GM21619 (cell line): ENCODE measurements around the gene ARPC5.
"Not testable (repeated sequence)": the region's sequence is repeated elsewhere in the genome, so short reads cannot be mapped to it uniquely, and the experiment has no call there.

Experiments used
- ATAC-seq: cut with Tn5 transposase; IDR thresholded peaks from one replicate; pipeline ENCODE4 v1.9.1; 2021; ENCODE audit not compliant: unreplicated experiment

ARPC5 gene

DNA sequence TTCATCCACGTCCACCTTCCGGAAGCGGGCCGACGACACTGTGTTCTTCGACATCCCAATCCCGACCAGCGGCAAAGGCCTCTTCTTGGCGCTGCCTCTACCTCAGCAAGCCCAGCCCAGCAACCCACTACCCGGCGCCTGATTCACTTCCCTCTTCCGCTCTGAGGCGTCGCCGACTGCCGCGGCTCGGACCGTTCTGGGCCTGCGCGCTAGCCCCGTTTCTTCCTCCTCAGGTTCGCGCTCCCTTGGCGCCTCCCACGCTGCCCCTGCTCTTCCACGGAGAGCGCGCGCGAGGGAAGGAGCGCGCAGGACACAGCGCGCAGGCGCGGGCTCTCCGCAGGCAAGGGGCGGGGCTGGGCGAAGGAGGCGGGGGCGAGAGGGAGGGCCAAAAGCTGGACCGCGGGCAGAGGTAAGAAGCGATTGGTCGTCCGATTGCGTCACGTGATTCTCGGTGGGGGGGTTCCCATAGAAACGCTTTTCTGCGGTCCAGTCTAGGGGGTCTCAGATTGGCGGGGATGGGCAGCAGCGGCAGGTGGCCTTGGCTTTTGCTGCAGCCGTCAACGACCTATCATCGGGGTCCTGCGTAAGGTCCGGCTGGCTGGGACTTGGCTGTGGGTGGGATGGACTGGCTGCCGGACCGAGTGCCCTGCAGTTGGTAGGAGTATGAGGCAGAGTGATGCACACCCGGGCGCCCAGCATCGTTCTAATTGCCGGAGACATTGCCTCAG is at the start of gene ARPC5:
Gene ARPC5, minus strand, starts transcription at position 178 of the 728 bp plus-strand sequence. Its CDS starts 124 bp downstream, at position 54.
- ATAC-seq: peak; percentile 81

DNA sequence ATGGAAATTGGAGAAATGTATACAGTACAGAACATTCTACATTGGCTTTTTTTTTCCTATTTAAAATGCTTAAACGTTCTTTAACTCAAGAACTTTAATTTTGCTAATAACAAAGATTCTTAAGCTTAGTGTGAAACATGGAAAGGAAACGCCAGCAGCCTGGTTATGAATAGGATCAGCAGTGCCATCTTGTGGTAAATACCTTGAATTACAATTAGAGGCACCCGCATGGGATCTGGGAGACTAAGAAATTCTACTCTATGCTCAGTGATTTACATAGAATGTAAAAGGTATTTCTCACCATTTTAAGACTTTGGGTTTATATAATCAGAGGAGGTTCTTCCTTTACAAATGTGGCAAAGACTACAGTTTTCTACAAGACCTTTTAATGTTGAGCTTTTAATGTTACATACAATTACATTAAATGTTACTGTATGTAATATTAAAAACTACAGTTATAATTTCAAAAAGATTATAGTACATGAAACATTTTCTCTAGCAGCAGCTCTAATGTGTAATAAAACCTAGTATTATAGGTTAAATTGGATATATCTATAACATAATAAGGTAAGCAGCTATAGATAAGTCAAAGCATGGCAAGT is 49.6 kb upstream of the ARPC5 start:
- ATAC-seq: peak; percentile 57

DNA sequence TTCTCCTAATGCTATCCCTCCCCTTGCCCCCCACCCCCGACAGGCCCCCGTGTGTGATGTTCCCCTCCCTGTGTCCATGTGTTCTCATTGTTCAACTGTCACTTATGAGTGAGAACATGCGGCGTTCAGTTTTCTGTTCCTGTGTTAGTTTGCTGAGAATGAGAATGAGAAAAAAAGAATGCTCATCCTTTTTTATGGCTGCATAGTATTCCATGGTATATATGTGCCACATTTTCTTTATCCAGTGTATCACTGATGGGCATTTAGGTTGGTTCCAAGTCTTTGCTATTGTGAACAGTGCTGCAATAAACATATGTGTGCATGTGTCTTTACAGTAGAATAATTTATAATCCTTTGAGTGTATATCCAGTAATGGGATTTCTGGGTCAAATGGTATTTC is 43.8 kb upstream of the ARPC5 start:
- not testable (repeated sequence) for ATAC-seq

DNA sequence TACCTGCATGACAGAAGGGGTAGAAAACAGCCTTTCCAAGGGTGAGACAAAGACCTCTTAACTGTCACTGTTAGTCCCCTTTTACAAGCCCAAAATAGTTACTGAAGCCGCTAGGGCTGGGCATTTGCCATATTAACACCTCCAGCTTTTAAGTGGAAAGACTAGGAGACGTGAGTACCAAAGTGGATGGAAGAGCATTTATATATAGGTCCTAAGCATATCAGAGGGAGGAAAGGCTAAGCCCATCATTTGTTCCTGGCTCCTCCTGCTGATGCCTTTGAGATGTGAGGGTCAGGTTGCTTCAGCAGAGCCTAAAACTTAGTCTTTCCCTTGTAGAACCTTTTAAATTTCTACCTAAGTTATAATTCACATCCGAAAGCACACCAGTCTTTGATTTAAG is 43.2 kb upstream of the ARPC5 start:
- no peak for ATAC-seq

DNA sequence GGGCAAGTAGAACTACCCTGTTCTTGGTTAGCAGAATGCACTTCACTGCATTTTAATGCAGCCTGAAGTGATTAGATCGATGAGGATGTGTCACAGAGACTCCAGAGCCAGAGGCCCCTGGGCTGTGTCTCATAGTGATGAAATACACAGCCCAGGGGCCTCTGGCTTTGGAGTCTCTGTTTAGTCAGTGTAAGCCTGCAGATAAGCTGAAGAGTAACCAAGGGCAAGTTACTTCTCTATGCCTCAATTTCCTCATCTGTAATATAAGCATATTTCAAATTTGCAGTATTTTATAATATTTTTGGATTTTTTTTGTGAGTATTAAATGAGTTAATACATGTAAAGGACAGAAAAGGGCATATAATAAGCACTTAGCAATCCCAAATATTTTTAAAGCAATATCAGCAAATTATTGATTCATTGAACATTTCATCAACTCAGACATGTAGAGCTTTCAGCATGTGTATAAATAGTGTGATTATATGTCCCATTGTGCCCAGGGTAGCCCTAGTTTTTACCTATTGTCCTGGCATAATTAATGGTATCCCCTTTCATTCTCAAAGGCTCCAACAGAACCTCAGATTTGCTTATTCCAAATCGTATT is 41.1 kb upstream of the ARPC5 start:
- no peak for ATAC-seq

DNA sequence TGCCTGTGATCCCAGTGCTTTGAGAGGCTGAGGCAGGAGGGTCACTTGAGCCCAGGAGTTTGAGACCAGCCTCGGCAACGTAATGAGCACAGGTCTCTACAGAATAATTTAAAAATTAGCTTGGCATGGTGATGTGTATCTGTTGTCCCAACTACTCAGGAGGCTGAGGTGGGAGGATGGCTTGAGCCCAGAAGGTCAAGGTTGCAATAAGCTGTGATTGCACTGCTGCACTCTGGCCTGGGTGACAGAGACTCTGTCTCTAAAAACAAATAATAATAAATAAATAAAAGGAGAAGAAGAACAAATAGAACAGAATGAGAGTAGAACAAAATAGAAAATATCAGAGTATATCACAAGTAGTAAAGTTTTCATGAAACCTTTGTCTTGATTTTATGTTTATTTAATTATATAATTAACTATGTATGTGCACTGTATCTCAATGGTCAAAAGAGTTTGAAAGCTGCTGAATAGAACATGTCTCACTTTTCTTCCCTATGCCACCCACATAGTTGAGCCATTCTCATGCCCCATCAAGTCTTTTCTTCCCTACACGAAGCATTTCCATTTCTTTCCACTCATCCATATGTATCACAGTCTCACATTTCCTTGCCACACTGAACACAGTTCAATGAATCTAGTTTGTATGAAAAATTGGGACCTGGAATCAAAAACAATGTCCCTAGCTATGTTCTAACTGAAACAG is 40.5 kb upstream of the ARPC5 start:
- ATAC-seq: no peak

DNA sequence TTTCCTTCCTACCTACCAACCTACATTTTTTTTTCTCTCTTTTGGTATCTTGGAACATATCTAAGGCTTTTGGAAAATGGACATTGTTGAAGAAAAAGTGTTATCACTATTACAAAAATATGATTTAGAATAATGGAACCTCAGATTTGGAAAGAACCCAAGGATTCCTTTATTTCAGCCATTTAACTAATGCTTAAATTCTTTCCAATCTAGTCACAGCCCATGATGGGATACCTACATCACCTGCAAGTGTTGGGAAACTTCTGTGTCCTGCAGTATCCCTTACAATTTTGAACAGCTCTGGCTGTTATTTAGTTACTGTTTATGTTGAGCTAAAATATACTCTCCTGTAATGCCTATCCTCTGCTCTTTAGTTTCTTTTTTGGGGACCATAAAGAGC is 39.8 kb upstream of the ARPC5 start:
- no peak for ATAC-seq

DNA sequence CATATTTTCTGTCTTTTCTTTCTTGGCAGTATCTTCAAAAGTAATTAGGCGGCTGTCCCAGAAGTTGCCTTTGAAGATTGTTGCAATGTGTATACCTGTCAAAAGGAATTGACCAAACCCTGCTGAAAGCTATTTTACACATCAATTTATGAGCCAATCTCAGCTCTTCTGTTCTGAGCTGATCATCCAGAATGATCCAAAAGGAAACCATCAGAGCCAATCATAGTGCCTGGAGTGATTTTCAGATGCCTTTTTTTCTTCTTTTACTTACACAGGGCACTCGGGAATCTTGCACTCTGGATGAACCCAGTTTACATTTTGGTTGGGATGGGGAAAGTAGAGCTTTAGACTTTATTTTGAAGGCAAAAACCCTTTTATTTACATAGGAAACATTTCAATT is 39.3 kb upstream of the ARPC5 start:
- no peak for ATAC-seq

DNA sequence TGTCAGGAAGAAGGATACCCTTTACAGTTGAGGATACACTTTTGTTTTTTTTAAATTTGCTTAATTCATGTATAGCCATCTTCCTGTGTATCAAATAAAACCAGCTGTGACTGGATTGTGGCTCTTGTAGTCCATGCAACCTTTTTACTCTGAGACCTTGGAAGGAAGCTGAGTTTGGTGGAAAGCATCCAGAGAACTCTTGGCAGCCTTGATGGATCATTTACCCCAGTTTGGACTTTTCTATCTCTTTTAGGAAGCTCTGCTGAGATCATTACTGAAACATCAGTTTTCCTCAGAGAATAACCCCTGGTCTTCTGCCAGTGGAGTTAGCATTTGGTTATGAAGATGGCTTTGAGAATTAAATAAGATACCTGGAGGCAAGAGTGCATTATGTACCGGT is 38.8 kb upstream of the ARPC5 start:
- ATAC-seq: no peak

DNA sequence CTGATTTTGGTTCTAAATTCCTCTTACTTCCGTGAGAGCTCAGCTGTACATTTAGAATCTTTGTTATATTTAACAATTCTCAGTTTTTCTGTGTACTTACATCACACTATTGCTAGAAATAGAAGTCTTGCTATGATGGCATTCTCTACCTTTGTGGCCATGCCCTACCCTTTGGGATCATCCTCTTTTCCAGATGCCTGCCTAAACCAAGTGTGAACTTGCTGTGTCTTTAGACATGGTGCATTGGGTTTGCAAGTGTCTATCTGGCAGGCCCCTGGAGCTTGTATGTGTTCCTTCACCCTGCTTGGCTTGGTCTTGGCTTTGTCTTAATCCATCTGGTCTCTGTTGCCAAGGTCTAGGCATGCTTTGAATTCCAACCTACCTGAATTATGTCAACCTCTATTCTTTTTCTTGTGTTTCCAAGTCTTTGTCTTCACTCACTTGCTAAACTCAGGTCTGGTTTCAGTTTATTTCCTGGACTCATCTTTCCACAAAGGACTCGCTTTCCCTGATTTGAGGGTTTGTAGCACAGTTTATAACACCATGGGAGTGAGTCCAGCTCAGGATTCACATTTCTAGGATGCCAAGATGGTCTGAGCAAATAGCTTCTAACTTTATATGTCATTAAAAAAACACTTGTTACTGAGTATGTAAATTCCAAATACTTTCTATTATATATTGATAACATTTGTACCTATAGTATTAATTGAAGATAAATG is 38.2 kb upstream of the ARPC5 start:
- no peak for ATAC-seq

DNA sequence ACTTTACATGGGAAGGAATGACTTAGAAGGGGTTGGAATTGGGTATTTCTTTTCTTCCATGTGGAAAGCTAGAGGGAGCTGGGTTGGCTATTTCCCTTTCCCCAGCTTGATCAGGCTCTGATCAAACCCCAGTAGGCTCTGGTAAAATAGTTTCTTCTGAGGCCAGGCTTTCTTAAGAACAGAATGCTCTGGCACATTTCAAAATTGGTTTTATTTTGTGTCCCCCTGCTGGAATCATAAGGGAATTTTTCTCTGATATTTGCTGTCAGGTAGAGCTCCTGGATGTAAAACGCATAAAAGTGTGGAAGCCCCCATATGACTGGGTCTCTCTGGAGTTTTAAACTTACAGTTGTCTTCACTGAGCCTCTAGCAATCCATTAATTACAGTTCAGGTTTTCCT is 34.6 kb upstream of the ARPC5 start:
- ATAC-seq: no peak

DNA sequence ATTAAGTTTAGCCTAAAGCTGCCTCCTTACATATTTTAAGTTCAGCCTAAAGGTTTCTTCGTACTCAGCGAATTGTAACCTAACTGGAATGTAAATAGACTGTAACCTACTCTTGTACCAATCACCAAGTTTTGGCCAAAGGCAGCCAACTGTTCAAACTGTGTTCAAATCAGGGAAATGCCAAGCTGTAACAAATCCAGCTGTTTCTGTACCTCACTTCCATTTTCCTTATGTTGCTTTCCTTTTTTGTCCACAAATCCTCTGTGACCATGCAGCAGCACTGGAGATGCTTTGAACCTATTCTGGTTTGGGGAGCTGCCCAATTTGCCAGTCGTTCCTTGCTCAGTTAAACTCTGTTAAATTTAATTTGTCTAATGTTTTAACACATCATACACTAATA is 20.8 kb upstream of the ARPC5 start:
- no peak for ATAC-seq

DNA sequence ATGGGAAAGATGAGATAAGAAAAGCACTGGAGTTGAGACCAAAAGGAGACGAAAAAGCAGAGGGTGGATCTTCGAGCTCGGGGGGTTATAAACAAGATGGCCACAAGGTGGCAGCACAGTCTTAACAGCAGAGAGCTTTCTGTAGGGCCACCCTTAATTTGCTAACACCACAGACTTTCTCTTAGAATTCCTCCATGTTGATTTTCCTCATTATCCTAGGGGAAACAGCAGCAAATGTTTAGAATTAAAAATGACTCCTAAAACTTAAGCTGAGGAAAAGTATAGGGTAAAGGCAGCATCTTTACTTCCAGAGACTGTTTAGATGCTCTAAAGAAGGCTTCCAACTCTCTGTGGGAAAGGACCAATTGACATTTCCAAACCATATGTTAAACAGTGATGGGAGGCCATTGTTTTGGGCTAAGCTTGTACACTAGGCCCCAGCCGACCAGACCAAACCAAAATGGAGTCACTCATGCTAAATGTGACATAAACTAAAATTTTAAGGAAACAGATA is 20.0 kb upstream of the ARPC5 start:
- peak; percentile 72 for ATAC-seq

DNA sequence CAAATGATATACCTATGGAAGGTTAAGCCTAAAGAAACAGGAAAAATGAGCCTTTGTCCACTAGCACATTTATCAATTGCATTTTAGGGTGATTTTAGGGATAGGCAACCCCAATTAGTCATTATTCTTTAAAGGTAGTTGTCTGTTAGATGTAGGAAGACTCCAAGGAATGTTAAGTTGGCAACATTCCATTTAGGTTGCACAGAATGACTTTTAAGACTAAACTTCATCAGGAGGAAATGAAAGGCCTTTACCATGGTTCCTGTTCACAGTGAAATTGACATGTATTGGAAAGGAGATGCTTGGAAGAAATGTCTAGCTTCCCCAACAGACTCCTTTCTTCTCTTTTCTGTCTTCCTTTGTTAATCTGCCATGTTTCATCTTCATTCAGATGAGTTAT is 19.1 kb upstream of the ARPC5 start:
- ATAC-seq: no peak

DNA sequence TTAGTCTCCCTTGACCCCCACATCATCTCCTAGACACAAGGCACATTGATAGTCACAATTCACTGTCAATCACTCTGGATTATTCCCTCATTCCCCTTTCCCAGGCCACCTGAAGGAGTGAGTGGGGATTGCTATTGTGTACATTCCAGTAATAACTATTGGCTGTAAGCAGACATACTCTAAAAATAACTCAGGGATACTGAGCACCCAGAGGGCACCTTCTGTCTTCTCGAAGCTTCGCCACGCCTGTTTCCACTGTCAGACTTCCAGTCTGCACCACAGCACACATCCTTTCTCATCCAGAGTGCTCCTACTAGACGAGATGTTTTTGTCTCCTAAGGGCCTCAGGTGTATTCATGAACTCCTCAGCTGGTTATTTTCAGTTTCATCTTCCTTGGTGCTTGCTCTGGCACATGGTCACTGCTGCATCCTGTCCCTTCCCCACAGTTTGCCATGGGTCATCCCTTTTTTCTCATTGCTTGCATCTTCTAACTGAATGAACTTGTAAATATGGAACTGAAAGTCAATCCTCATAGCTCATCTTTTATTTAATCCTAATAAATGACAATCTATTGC is 18.4 kb upstream of the ARPC5 start:
- no peak for ATAC-seq

DNA sequence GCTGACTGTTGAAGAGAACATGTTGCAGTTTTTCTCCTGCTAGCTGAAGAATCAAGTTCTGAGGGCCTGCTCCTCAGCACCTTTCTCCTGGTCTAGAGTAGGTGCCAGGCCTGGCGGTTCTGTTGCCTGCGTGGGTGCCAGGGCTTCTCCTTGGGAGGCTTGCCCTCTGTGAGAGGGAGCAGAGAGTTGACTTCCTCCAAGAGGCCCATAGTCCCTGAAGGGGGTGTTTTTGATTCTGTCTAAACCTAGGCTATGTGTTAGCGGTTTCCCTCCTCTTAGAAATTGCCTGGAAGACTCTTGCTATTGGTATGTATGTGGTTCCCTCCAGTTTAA is 17.8 kb upstream of the ARPC5 start:
- no peak for ATAC-seq

DNA sequence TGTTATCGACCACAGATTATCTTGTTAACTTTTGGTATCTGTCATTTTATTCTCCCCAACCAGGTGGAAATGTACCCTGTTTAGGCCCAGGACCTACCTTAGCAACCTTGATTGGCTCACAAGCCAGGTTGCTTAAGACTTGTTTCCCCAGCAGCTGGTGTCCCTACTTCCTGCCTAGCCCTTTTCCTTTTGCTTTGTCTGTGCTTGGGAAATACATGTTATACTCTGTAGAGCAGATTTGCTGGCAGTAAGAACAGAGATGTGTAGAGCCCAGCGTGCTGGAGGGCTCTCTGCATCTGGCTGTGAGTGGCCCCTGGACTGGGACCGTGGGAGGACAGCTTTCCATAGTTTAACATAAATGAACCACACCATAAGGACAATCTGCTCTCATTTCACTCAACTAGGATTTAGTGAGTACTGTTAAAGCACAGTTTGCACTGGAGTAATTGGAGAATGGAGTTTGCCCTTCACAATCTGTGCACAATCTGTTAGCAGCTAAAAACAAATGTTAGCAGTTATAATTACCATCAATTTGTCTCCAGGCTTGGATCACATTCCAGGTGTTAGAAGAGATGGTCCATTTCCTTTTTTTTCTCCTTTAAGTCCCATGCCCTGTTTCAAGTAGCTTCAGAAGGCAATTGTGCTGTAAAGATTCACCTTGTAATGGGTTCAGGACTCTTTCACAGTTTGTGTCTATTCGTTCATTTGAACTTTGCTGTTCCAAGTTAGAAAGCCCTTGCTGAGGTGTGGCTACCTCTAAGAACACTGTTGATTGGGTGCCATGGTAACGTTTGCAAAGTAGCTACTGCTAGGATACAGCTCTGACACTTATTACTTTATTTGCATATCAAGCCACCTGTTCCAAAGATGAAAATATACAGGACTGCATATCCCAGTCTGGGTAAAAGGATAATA is 17.2 kb upstream of the ARPC5 start, which contains the start of gene APOBEC4:
Gene APOBEC4, minus strand, starts transcription at position 770 of the 915 bp plus-strand sequence. CDS start 4,535 bp downstream, outside the sequence.
- no peak for ATAC-seq

DNA sequence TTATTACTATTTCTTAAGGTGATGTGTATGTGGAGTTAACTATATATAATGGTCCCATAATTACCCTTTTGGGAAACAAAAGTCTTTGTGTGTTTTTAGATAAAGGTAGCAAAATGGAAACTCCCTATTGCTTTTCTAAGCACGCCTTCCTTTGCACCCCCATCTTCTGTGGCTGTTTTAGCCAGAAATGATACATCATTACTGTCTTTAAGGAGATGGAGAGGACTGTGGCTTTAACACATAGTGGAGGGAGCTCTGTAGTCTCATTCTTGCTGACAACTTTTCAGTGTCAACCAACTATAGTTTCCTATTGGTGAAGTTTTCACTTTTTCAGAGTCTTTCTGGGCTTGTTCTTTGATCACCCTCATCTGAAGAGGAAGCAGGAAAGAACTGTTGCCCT is 16.5 kb upstream of the ARPC5 start:
- ATAC-seq: no peak

DNA sequence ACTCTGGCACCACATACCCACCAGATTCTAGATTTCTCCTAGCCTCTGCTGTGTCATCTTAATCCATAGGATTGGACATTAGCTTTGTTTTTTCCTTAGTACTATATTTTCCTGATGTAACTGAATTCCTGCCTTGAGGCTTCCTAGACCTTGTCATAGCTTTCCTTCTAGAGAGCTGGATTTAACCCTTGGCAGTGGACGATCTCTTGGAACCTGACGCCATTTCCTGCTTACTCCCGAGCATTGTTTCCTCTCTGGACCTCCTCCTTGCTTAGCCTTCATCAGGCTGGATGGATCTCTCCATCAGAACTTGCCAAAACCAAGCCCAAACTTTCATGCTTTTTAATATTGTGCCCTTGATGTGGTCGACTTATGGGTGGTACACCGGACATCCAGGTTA is 16.0 kb upstream of the ARPC5 start:
- no peak for ATAC-seq

DNA sequence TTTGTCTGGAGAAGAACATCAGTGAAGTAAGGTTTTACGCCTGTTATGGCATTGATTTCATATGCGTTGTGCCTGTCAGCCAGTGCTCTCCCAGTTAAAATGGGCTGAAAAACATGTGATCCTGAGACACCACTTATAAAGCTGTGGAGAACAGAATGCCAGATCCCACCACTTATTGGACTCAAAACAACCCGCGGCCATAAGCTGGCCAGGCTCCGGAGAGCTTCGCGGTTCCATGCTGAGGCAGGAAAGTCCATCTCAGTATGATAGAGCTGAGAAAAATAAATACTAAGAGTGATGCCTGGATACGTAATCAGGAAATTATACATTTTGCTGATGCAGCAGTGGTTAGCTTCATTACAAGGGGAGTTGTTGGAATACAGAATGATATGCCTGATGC is 12.5 kb upstream of the ARPC5 start:
- no peak for ATAC-seq
